ENCODE results near the gene GTF2F2.

GRCh38 chr13:45280751-45281634 is 160.7 kb downstream of the GTF2F2 start:
- no peak for TF ChIP-seq POLR2A (IDR thresholded peaks at IDR 0.05)
- TF ChIP-seq, protein P1, sequence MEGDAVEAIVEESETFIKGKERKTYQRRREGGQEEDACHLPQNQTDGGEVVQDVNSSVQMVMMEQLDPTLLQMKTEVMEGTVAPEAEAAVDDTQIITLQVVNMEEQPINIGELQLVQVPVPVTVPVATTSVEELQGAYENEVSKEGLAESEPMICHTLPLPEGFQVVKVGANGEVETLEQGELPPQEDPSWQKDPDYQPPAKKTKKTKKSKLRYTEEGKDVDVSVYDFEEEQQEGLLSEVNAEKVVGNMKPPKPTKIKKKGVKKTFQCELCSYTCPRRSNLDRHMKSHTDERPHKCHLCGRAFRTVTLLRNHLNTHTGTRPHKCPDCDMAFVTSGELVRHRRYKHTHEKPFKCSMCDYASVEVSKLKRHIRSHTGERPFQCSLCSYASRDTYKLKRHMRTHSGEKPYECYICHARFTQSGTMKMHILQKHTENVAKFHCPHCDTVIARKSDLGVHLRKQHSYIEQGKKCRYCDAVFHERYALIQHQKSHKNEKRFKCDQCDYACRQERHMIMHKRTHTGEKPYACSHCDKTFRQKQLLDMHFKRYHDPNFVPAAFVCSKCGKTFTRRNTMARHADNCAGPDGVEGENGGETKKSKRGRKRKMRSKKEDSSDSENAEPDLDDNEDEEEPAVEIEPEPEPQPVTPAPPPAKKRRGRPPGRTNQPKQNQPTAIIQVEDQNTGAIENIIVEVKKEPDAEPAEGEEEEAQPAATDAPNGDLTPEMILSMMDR (IDR thresholded peaks at IDR 0.05 in 4 of 5, conservative IDR thresholded peaks at IDR 0.05 in 1 of 5) = peak; percentile 57 to 77 (median 73)
